Measurements from ENCODE around the gene LTC4S.
"Not testable (repeated sequence)": the region's sequence is repeated elsewhere in the genome, so short reads cannot be mapped to it uniquely, and the experiment has no call there.

The LTC4S gene

DNA sequence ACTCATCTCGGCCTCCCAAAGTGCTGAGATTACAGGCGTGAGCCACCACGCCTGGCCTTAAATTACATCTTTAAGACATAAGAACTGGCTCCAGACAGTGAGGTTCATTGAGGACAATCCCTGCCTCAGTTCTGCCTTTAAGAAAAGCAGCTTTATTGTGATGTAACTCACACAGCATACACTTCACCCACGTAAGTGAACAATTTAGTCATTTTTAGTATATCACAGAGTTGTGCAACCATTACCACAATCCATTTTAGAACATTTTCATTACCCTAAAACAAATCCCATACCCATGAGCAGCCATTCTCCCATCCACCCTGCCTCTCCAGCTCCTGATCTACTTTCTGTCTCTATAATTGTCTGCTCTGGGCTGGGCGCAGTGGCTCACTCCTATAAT, 24.0 kb upstream of the LTC4S start:
- DNase-seq (ENCODE audit: low read depth in 2 of 2), result no peak

GRCh38 chr5:179771311-179771895, 22.4 kb upstream of the LTC4S start:
- DNase-seq (ENCODE audit: low read depth in 2 of 2), result no peak

- no peak for DNase-seq (ENCODE audit: low read depth in 2 of 2)
Observed at GRCh38 chr5:179772351-179772750, 21.4 kb upstream of the LTC4S start.

DNA sequence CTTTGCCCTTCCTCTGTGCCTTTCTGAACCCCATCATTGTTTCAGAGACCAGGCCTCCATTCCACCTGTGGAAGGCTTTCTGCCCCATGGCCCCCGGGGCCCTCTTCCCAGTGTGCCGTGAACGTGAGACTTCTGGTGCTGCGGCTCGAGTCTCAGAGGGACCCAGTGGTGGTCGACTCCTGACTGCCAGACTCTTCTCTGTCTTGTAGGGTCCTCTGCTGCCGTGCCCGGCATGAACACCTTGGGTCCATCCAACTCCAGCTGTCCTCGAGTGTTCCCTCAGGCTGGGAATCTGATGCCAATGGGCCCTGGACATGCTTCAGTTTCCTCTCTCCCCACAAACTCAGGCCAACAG, 20.1 kb upstream of the LTC4S start:
- DNase-seq (ENCODE audit: low read depth in 2 of 2), result no peak

DNA sequence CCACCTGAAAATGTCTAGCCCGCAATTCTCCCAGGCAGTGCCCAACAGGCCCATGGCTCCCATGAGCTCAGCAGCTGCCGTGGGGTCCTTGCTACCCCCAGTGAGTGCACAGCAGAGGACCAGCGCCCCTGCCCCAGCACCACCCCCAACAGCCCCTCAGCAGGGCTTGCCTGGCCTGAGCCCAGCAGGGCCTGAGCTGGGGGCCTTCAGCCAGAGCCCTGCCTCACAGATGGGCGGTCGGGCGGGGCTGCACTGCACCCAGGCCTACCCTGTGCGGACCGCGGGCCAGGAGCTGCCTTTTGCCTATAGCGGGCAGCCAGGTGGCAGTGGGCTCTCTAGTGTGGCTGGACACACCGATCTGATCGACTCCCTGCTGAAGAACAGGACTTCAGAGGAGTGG, 19.3 kb upstream of the LTC4S start:
- no peak for DNase-seq (ENCODE audit: low read depth in 2 of 2)

DNA sequence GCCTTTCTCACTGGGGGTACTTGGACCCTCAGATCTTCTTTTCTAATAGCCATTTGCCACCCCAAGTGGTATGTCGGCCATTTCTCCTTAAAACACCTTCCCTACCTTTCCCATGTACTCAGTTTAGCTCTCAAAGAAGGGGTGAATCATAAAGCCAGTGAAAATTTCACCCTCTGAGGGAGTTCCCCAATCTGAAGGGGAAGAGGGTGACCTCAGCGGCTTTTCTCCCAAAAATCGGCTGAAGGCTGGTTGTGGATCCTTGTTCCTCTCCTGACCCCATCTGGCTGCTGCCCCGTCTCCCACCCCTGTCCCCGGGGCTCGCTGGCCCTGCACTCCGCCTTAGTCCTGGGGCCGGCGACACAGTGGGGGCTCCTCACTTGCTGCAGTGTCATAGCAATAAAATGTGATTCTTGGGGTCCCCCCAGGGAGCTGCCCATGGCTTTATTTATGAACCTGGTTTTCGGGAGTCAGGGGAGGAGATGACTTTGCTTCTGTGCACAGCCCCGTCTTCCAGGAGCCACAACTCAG, 17.3 kb upstream of the LTC4S start:
- no peak for DNase-seq (ENCODE audit: low read depth in 2 of 2)

DNA sequence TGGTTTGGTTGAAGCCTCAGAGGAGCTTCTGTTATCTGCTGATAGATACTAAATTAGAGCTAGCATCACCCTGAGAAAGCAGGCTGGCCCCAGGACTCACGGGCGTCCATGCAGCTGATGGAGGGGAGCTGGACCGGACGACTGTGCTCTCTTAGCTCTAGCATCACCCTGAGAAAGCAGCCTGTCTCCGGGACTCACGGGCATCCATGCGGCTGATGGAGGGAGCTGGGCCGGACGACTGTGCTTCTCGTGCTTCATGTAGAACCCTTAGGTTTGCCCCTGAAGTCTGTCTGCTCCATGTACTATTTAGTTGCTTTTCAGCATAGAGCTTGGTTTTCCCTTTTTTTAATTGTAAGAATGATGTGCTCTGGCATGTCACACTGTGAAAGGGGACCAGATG, 16.3 kb upstream of the LTC4S start:
- no peak for DNase-seq (ENCODE audit: low read depth in 2 of 2)

DNA sequence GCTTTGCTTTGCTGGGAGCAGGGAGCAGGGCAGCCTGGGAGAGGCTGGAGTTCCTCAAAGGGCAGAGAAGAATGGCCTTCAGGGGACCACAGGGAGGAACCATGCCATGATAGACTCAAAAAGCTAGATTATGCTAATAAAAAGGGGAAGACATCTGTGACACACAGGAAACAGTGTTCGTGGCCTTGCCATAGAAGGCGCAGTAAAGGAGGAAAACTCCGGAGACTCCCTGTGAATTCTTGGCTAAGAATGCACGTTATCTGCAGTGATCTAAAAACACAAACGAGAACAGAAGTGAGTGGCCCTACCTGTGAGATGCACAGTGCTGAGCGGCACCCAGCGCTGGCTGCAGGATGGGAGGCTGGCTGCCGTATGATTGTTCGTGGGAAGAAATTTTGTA, 15.9 kb upstream of the LTC4S start:
- no peak for DNase-seq (ENCODE audit: low read depth in 2 of 2)

DNA sequence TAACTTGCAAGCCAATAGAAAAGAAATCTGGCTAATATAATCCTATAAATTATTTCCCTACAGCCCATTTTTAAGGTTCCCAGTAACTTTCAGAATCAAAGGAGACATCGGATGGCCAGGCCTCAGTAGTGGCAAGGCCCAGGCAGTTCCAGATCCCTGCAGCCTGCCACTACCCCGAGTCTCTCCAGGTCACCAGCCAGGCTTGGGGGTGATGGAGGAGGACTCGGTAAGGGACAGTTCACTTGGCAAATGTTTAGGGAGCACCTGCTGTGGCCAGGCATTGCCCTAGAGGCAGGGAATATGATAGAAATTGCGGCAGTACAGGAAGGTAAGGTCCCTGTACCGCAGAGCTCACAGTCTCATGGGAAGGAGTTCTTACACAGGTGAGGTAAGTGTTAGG, 15.2 kb upstream of the LTC4S start:
- DNase-seq (ENCODE audit: low read depth in 2 of 2), result no peak

DNA sequence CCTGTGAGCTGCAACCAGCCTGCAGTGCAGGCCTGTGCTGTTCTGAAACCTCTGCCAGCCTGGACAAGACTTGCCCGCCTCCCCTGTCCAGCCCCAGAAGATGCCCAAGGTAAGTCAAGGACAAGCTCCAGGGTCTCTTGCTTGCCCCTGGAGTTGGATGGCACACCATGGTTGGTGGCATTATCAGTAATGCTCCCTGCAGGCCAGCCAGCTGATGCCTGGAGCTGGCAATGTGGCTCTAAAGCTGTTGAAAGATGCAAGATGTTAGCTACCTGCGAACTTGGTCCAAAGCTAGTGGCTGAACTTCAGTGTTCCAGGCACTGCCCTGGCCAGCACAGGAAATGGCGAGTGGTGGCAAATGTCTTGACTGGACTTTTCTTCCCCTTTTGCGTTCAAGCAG, 14.0 kb upstream of the LTC4S start:
- DNase-seq (ENCODE audit: low read depth in 2 of 2), result no peak

DNA sequence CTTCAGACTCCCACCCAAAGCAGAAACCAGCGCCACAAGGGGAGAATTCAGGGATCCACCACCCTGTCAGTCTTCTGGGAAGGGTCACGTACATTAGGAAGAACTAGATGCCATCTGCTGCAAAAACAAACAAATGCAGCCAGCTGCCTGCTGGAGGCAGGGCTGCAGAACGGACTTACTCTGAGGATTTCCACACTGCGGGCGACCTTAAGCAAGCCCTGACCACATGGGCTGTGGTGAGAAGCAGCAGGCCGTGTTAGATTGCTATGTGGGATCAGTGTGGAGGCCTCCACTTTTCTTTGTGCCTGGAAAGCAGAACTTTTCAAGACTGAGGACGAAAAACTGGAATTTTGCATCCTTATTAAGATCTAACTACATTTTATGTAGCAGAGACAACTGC, 13.4 kb upstream of the LTC4S start:
- no peak for DNase-seq (ENCODE audit: low read depth in 2 of 2)

DNA sequence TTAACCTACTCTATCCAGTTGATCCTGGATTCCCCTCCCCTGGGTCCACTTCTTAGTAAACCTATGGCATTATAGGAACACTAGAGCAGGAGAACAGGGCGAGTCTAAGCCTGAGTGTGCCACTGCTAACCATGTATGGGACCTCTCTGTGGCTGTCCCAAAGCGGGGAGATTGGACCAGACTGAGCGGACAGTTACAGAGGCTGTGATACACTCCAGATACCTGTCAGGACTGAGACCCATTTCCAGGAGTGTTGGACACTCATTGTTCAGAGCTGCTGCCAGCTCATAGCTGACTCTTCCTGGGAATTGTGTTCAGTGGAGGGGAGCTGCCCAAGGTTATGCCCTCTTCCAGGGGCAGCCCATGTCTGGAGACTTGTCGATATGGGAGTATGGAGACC, 11.9 kb upstream of the LTC4S start:
- DNase-seq (ENCODE audit: low read depth in 2 of 2), result no peak

DNA sequence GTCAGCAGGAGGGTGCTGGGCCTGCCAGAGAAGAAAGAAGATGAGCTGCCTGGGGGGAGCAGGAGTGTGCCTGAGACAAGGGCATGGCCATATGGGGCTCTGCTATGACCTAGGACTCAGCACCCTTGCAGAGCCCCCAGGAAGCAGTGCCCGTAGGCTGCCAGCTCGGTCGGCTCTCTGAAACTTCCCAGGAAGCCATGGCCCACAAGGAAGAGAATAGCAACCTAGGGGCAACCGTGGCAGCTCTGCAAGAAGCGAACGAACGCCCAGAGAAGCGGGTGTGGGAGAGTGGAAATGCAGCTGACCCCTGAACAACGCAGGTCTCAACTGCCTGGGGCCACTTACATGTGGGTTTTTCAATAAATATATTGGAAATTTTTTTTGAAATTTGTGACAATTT, 10.7 kb upstream of the LTC4S start:
- no peak for DNase-seq (ENCODE audit: low read depth in 2 of 2)

DNA sequence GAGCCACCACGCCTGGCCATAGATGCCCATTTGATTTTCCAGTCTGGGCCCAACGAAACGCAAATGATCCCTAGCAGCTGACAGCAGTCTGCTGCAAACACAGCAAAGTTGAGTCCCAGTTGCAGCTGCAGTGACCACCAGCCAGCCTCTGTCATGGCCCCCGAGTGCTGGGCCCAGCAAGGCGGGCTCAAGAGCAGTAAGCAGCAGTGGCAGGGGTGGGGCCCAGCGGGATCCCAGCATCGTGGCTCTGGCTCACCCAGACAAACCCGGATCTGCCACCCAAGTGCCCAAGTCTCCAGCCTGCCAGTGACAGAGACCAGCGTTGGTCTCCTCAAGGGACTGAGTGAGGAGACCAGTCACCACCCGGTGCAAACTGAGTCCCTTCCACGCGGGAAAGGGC, 6.9 kb upstream of the LTC4S start:
- DNase-seq (ENCODE audit: low read depth in 2 of 2), result no peak

GRCh38 chr5:179788193-179788854, 5.5 kb upstream of the LTC4S start:
- no peak for DNase-seq (ENCODE audit: low read depth in 2 of 2)

DNA sequence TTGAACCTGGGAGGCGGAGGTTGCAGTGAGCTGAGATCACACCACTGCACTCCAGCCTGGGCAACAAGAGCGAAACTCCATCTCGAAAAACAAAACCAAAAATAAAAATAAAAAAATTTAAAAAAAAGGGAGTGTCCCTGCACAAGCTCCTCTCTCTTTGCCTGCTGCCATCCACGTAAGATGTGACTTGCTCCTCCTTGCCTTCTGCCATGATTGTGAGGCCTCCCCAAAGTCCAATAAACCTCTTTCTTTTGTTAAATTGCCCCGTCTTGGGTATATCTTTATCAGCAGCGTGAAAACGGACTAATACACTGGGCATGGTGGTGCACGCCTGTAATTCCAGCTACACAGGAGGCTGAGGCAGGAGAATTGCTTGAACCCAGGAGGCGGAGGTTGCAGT, 4.5 kb upstream of the LTC4S start:
- DNase-seq (ENCODE audit: low read depth in 2 of 2), result not testable (repeated sequence)

GRCh38 chr5:179791881-179792611, 1.7 kb upstream of the LTC4S start:
- no peak for DNase-seq (ENCODE audit: low read depth in 2 of 2)

DNA sequence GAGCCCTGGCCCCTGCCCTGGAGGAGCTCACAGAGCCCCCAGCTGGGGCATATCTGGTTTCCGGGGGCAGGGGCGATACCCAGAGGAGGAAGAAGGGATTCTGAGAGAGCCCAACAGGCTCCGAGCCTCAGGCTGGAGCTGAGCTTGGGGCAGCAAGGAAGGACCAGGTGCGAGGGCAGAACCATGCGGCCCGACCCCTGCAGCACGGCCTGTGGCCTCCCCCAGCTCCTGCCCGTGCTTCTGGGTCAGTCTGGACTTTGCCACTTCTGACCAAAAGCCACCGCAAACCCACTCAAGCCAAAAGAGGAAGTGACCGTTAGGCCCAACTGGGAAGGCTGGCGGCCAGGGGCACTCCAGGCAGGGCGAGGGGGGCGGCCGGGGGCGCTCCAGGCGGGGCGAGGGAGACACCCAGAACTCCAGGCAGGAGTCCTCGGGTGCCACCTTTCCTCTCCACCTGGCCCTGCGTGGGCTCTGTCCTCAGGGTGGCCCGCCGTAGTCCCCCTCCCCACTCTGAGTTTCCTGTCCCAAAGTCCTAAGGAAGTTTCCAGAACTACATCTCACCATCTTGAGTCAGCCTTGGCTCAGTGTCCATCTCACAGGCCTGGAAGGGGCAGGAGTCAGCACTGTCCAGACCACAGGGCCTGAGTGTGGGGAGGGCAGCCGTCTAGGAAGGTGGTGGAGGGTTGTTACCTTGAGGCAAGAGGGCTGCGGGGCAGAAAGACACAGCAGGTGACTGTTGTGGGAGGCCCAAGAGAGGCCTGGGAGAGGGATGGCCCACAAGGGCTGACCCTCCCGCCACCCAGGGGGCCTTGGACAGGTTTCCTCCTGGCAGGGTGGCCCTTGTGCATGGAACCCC, 946 bp upstream of the LTC4S start:
- no peak for DNase-seq (ENCODE audit: low read depth in 2 of 2)

GRCh38 chr5:179794171-179794570, 385 bp downstream of the LTC4S start:
- DNase-seq (ENCODE audit: low read depth in 2 of 2), result no peak

- no peak for DNase-seq (ENCODE audit: low read depth in 2 of 2)
Observed at GRCh38 chr5:179794575-179794974, 789 bp downstream of the LTC4S start.

DNA sequence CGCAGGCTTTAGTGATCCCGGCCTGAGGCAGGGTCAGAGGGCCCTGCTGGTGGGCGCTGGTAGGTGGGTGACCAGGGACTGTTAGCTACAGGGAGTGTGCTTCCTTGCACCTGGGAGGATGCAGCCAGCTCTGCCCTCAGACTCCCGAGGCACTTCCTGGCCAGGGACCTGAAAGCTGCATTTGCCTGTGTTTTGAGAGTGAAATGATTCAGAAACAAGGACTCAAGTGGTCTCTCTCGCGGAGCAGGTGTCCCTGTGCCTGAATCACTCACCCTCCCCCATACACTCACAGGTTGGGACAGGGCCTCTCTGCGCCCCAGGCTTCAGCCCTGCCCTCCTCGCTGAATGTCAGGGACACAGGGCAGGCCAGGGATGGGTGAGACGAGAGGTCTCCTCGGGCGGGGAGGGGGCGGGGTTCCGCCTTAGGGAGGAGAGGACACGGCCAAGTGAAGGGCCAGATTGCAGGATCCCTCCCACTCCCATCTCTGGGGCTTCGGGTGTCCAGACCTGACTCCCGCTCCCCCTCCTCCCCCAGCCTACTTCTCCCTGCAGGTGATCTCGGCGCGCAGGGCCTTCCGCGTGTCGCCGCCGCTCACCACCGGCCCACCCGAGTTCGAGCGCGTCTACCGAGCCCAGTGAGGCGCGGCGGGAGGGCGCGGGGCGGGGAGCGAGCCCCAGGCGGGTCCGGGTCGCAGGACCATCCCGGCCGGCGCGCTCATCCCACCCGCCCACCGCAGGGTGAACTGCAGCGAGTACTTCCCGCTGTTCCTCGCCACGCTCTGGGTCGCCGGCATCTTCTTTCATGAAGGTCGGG, 1.5 kb downstream of the LTC4S start:
- no peak for DNase-seq (ENCODE audit: low read depth in 2 of 2)
